Keratinocyte (primary cell): ENCODE results near the gene SMARCA4. TPM values are rescaled to one million over a fixed set of nuclear protein-coding genes. Genes with fewer than 3 reads are reported as not detected.

Experiments
- DNase-seq: peaks from one replicate; pipeline ENCODE4 v3.0.0-alpha.2; 2011; ENCODE audit warnings: low read depth, missing footprints, low spot score
- FAIRE-seq: peaks from 2 replicates; lab custom pipeline; 2011; peaks lifted over from hg19 to GRCh38; lab: Jason Lieb, UNC
- H2AFZ ChIP-seq: 2 replicates; pipeline ENCODE4 v1.6.0; 2012; ENCODE audit warnings: low read length, control low read depth, inconsistent platforms; ENCODE audit not compliant: control insufficient read depth
- H3K27ac ChIP-seq: 2 replicates; pipeline ENCODE4 v1.5.1; 2011; ENCODE audit warnings: low read length; ENCODE audit not compliant: control insufficient read depth, insufficient read depth
- H3K27me3 ChIP-seq: 3 replicates; pipeline ENCODE4 v1.6.0; 2011; ENCODE audit warnings: low read length; ENCODE audit not compliant: control insufficient read depth, insufficient read depth; ENCODE audit errors: extremely low read depth
- H3K36me3 ChIP-seq, 2 experiments: 2 replicates in 1 of 2; 3 replicates in 1 of 2; pipeline ENCODE4 v1.5.1; 2011; ENCODE audit warnings: low read length in 2 of 2, mild to moderate bottlenecking in 1 of 2; ENCODE audit not compliant: control insufficient read depth in 2 of 2, insufficient read depth in 2 of 2; ENCODE audit errors: extremely low read depth in 1 of 2
- H3K4me1 ChIP-seq: 3 replicates; pipeline ENCODE4 v1.5.1; 2011; ENCODE audit warnings: low read length; ENCODE audit not compliant: control insufficient read depth, insufficient read depth; ENCODE audit errors: extremely low read depth
- H3K4me2 ChIP-seq: 3 replicates; pipeline ENCODE4 v1.6.0; 2011; ENCODE audit warnings: low read depth, low read length; ENCODE audit not compliant: control insufficient read depth, insufficient read depth; ENCODE audit errors: extremely low read depth
- H3K4me3 ChIP-seq, 3 experiments: fragments of 200-600 bp in 1 of 3; sonication (generic) in 1 of 3; 2 replicates in 2 of 3; 3 replicates in 1 of 3; pipeline ENCODE4 v1.5.1; 2011 to 2016; ENCODE audit warnings: low read length in 3 of 3, mild to moderate bottlenecking in 3 of 3, control low read depth in 2 of 3, inconsistent platforms in 1 of 3, low read depth in 1 of 3, mixed read lengths in 1 of 3, mixed run types in 1 of 3, moderate library complexity in 1 of 3; ENCODE audit not compliant: control insufficient read depth in 2 of 3, insufficient read depth in 2 of 3; ENCODE audit errors: extremely low read depth in 1 of 3
- H3K79me2 ChIP-seq: 2 replicates; pipeline ENCODE4 v1.6.0; 2012; ENCODE audit warnings: low read length; ENCODE audit not compliant: control insufficient read depth, insufficient read depth
- H3K9ac ChIP-seq: 3 replicates; pipeline ENCODE4 v1.6.0; 2011; ENCODE audit warnings: low read length; ENCODE audit not compliant: control insufficient read depth, insufficient read depth; ENCODE audit errors: extremely low read depth
- H3K9me1 ChIP-seq: 3 replicates; pipeline ENCODE4 v1.6.0; 2011; ENCODE audit warnings: low read length; ENCODE audit not compliant: control insufficient read depth, insufficient read depth; ENCODE audit errors: extremely low read depth
- H3K9me3 ChIP-seq: 2 replicates; pipeline ENCODE4 v1.5.1; 2012; ENCODE audit warnings: low read depth, low read length; ENCODE audit not compliant: control insufficient read depth
- H4K20me1 ChIP-seq: 3 replicates; pipeline ENCODE4 v1.6.0; 2011; ENCODE audit warnings: low read length; ENCODE audit not compliant: control insufficient read depth, insufficient read depth; ENCODE audit errors: extremely low read depth
- EZH2 ChIP-seq: IDR thresholded peaks from one replicate; pipeline ENCODE4 v1.6.1; 2012; ENCODE audit warnings: inconsistent platforms, mild to moderate bottlenecking, low read length, moderate library complexity
- dilution Hi-C: fragments of 300-500 bp; cut with MboI; formaldehyde crosslinking; loops from one replicate; pipeline ENCODE4 v1.7.0; 2020; ENCODE audit warnings: low sequenced_read_pairs; ENCODE audit not compliant: extremely low pct_ligation_motif_present
- polyA plus RNA-seq, 5 experiments: library from polyadenylated mRNA; depleted of rRNA in 3 of 5; stranded (reverse) in 3 of 5; stranded (forward) in 1 of 5; unstranded in 1 of 5; fragments of >200 nt; gene quantifications; 1 replicate in 1 of 5; 2 replicates in 3 of 5; 3 replicates in 1 of 5; pipeline versions ENCODE4 v1.2.1 to v1.2.3, GENCODE V29; 2011 to 2012; ENCODE audit warnings: missing spikeins in 2 of 5, low read depth in 1 of 5, low replicate concordance in 1 of 5
- TF ChIP-seq, protein P1 (sequence below), 3 experiments: IDR thresholded peaks in 1 of 3; conservative IDR thresholded peaks in 1 of 3; optimal IDR thresholded peaks in 1 of 3; 2 replicates in 2 of 3; 3 replicates in 1 of 3; pipeline versions ENCODE3 to v1.5.1; 2011; ENCODE audit warnings: low read length in 3 of 3, mild to moderate bottlenecking in 3 of 3, moderate library complexity in 2 of 3, control low read depth in 1 of 3, inconsistent platforms in 1 of 3; ENCODE audit not compliant: insufficient read depth in 2 of 3; ENCODE audit errors: extremely low read depth in 1 of 3

Gene SMARCA4
- polyA plus RNA-seq, 1 donor (not counting 4 experiments of a cell fraction or from before 2014, with no cell fraction given) = 33.1 TPM

DNA sequence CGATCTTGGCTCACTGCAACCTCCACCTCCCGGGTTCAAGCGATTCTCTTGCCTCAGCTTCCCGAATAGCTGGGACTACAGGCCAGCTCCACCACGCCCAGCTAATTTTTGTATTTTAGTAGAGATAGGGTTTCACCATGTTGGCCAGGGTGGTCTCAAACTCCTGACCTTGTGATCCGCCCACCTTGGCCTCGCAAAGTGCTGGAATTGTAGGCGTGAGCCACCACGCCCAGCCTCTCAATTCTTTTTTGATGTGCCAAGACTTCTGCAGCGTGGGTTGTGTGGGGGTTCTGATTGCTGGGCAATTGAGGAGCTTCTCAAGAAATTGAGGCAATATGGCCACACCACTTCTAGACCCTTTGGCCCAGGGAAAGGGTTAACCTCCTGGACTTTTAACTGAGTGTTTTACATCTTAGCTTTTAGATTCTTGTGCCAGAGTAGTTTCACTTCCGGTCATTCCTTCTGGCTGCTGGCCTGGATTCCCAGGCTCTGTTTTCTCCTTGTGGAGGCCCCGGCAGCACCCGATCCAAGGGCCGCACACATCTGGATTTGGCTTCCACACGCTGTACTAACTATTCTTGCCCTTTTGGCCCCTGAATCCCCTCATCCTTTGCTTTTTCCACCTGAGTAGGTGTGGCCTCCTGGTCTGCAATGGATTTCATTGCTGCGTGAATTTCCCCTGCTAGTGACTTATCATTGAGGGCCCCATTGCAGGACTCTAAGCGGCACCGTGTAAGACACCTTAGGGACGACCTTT lies 14.7 kb downstream of the SMARCA4 start:
- peaks cover 36% of the 10 kb centered on the region for H4K20me1 ChIP-seq
- H3K79me2 ChIP-seq = peaks cover 89% of the 10 kb centered on the region
- H3K4me1 ChIP-seq = peaks cover 20% of the 10 kb centered on the region
- H3K9me1 ChIP-seq = peaks cover 4% of the 10 kb centered on the region
- no peak overlapping the region for H3K4me2 ChIP-seq
- H3K9me3 ChIP-seq = no peaks in the 10 kb centered on the region
- H3K27ac ChIP-seq = no peak overlapping the region
- no peak for TF ChIP-seq EZH2
- TF ChIP-seq, protein P1, sequence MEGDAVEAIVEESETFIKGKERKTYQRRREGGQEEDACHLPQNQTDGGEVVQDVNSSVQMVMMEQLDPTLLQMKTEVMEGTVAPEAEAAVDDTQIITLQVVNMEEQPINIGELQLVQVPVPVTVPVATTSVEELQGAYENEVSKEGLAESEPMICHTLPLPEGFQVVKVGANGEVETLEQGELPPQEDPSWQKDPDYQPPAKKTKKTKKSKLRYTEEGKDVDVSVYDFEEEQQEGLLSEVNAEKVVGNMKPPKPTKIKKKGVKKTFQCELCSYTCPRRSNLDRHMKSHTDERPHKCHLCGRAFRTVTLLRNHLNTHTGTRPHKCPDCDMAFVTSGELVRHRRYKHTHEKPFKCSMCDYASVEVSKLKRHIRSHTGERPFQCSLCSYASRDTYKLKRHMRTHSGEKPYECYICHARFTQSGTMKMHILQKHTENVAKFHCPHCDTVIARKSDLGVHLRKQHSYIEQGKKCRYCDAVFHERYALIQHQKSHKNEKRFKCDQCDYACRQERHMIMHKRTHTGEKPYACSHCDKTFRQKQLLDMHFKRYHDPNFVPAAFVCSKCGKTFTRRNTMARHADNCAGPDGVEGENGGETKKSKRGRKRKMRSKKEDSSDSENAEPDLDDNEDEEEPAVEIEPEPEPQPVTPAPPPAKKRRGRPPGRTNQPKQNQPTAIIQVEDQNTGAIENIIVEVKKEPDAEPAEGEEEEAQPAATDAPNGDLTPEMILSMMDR (optimal IDR thresholded peaks at IDR 0.05 in 1 of 3, IDR thresholded peaks at IDR 0.05 in 1 of 3, conservative IDR thresholded peaks at IDR 0.05 in 1 of 3; ENCODE audit: extremely low read depth in 1 of 3, insufficient read depth in 2 of 3, low read length in 3 of 3) = no peak
- no peak overlapping the region for H2AFZ ChIP-seq
- DNase-seq = no peak
- H3K27me3 ChIP-seq = no peaks in the 10 kb centered on the region
- no peak overlapping the region for H3K9ac ChIP-seq
- dilution Hi-C loops = no loop called here
- no peak for FAIRE-seq
- H3K36me3 ChIP-seq = peaks cover 3% of the 10 kb centered on the region in 2 experiments
- no peak overlapping the region for H3K4me3 ChIP-seq

GRCh38 chr19:10976131-10976892 lies 15.5 kb downstream of the SMARCA4 start:
- Histone ChIP-seq H3K9ac (no peak overlapping the region), H3K36me3 (peaks cover 3 to 7% of the 10 kb centered on the region in 2 experiments), H3K9me1 (peaks cover 4% of the 10 kb centered on the region), H3K4me1 (peaks cover 20% of the 10 kb centered on the region), H3K9me3 (no peaks in the 10 kb centered on the region), H3K4me3 (no peak overlapping the region), H3K27me3 (no peaks in the 10 kb centered on the region), H2AFZ (no peak overlapping the region), H4K20me1 (peaks cover 35% of the 10 kb centered on the region), H3K79me2 (peaks cover 90% of the 10 kb centered on the region), H3K27ac (no peak overlapping the region), H3K4me2 (no peak overlapping the region)
- DNase-seq = no peak
- TF ChIP-seq, protein P1 (optimal IDR thresholded peaks at IDR 0.05 in 1 of 3, IDR thresholded peaks at IDR 0.05 in 1 of 3, conservative IDR thresholded peaks at IDR 0.05 in 1 of 3; ENCODE audit: extremely low read depth in 1 of 3, insufficient read depth in 2 of 3, low read length in 3 of 3) = no peak
- TF ChIP-seq EZH2 = no peak
- dilution Hi-C loops = no loop called here
- no peak for FAIRE-seq
